NCI-H1694 (cell line): ENCODE results near the gene DMD.

Experiments
- DNase-seq: peaks from one replicate; lab custom pipeline; 2025; lab: John Stamatoyannopoulos, UW

DMD gene

DNA sequence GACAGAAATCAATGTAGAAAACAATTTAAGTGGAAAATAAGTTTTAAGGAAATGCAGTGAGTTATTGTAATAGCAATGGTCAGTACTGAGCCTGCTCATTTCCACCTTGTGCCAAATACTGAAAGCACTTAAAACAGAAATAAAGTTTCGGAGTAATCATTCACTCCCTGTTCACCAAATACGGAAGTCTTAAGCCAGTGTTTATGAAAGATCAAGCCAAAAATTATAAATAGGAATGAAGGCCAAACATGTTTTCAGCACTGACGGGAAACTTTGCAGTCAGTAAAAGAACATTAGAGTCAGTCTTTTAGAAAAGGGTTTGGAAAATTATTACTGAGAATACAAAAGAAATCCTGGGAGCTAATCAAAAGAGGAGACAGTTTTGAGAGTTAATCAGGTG lies 178.6 kb downstream of the DMD start:
- no peak for DNase-seq

DNA sequence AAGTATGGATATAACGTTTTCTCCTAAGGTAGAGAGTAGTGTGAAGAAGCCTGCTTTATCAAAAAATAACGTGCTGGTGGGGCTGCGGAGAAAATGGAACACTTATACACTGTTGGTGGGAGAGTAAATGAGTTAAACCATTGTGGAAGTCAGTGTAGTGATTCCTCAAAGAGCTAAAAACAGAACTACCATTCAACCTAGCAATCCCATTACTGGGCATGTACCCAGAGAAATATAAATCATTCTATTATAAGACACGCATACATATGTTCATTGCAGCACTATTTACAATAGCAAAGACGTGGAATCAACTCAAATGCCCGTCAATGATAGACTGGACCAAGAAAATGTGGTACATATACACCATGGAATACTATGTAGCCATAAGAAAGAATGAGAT lies 196.4 kb downstream of the DMD start:
- no peak for DNase-seq

DNA sequence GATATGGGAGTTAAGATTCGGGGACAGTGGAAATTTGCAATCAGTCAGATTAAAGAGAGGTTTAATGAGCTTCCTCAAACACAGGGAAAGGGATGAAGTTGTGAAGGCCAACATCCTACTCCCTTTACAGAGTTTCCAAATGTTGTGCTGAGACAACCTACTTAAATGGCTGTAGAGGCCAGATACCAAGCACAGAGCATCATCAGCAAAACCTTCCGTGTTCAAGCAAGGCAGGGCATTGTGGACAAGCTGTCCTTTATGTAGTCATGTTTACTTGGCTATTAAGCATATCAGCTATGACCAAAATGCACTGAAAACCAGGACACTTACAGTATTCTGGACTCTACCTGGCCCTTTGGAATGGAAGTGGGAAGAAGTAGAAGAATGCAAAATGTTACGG lies 197.3 kb downstream of the DMD start:
- no peak for DNase-seq

DNA sequence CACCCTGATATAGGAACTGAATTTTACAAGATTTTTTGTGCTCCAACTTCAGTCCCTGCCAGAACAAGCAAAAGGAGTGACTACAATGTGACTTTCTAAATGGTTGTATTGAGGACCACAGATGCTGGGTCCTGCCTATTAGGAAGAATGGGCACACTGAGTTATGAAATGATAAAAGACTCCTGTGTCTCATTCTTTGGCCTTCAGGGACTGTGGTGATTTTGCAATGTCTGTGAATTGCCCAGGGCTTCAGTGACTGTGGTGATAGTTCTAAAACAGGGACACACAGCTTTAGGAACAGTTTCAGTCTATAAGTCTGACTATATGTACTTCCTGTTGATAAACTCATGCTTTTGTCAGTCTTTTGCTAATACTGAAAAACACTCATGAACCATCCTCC lies 210.2 kb downstream of the DMD start:
- no peak for DNase-seq

DNA sequence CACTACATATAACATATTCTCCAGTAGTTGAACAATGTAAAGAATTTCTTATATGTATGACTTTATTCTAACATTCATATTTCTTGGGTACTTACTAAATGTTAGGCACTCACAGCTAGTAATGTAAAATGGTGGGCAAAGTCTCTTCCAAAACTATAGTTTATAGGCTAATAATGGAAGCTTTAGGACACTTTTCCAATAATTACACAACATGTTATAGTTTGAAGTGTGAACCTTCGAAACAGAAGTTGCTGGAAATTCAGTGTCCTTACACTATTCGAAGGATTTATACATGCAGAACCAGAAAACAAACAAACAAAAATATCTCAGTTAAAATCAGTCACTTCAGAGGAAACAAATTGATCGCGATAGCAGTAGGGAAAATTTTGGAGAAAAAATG lies 212.6 kb downstream of the DMD start:
- no peak for DNase-seq

DNA sequence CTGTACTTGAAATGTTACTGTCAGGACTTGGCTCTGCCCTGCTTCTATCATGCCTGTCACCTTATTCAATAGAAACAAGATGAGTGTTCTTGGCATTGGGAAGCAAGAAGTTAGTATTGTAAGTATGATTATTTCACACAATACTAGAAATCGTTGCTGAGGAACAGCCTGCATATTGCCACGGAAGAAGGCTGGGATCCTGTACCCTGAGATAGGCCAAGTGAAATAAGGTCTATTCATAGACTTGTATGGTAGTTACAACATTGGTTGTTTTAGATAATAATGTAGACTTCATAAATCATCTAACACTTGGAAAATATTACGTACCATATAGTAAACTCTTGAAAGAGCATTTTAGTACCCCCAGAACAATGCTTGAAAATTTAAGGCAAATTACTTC lies 215.9 kb downstream of the DMD start:
- no peak for DNase-seq

DNA sequence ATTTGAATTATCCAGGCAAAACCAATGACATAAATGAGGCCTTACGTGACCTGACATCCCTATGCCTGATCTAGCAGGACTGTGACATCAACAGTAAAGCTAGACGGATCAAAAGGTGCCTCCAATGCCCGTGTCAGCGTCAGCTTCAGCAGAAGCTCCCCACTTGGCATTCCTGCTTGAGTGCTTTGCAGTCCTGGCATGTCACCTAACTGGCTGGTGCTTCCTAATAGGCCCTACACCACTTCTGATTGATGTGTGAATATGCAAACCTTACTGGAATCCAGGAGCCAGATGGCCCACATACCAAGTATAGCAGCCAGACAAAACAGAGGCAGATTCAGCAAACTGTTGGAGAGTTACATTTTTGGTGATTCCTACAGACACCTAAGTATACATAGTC lies 224.2 kb downstream of the DMD start:
- DNase-seq: no peak

DNA sequence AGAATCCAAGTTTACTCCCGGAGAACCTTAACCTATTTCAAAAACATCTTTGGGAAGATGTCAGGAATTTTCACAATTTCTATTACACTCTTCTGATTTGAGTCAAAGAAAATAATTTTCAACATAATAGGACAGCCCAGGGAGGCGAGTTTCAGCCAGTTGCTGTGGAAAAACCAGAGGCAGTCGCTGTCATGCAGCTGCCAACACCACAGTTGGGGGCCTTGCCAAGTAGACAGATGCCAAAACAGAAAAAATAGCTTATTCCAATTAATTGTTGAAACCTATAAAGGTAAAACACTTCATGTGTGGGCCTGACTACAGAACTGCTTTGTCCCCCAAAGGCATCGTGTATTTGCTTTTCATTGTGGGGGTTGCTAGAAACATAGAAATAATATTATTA lies 225.8 kb downstream of the DMD start:
- no peak for DNase-seq

DNA sequence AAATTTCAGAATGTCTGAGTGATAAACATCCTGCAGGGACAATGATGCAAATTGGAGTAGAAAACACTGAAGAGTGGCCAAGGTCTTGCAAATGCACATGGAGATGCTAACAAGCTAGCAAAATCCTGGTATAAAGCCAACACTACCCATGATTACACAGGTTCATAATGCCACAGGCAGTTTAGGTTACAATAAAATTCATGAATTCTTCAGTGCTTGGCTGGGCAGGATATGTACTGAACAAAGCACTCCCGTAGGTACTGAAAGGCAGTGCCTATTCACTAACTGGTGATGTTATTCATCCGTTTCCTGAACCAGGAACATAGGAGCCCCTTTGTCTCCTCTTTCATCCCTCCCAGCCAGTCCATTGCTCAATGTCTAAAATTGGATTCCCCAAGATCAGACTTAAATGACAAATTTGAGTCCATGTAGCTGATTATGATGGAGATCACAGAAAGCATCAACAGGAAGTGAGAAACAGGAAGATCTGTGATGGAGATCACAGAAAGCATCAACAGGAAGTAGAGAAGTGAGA lies 244.5 kb downstream of the DMD start:
- no peak for DNase-seq

DNA sequence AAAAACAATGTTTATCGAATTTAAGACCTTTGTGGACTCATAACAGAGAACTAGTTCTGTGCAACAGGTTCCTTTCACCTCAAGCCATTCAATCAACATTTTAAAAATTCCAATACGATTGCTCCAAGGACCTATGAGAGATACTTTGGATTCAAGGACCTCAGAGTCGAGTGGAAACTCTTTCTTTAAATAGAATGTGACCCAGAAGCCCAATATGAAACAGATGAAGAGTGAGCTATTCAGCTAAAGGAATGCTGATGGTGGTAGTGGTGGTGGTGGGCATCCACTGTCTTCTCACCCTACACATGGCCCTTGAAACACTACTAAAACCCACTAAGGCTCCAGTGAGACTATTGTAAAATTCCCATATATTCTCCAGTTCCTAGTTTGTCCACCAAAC lies 257.2 kb downstream of the DMD start:
- DNase-seq: no peak

DNA sequence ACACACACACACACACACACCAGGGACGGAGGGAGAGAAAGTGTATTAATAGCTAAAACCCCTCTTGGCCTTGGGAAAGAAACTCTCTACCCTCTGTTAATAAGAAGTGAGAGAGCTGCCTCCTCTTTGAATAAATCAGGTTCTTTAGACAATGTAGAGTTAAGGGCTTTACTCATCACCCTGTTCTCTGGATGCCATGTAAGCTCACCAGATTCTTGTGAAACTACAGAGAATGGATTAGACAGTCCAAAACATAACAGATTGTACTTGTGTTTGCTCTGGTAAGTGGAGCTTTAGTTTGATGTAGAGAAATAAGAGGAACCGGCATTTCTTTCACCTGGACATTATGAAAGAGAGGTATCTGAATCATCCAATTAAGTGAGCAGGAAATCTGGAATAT lies 263.2 kb downstream of the DMD start:
- DNase-seq: no peak

DNA sequence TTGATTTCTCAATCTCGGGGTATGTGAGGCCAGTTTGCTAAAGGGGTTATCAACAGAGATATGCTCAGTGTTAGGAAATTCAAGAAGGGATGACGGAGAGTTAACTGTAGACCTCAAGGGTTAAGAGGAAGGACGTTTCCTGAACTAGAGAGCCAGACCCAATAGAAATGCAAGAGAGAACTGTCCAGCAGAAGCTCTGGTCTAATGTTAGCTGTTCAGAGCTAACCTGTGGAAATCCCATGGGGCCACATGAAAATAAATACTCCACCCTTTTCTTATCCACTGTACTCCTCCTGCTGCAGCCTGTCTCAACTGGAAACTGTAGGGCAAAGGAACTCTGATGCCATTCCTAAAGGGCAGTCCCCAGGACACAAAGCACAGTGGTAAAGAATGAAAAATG lies 274.3 kb downstream of the DMD start:
- no peak for DNase-seq

DNA sequence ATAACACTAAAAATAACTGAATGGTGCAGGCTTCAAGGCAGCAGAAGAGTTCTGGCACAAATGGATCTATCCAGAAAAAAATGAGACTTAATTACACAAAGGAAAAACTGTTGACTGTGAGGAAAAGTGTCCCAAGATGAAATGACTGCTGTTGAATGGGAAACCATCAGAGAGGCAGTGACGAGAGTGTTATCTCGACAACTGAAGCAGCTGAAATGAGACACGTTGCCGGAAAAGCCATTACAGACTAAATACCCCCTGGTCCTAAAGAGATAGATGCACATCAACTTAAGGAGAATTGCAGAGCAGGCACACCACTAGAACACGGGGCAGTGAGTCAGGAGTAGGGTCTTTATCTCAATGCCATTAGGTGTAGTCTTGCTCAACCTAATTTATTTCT lies 277.8 kb downstream of the DMD start:
- DNase-seq: no peak

DNA sequence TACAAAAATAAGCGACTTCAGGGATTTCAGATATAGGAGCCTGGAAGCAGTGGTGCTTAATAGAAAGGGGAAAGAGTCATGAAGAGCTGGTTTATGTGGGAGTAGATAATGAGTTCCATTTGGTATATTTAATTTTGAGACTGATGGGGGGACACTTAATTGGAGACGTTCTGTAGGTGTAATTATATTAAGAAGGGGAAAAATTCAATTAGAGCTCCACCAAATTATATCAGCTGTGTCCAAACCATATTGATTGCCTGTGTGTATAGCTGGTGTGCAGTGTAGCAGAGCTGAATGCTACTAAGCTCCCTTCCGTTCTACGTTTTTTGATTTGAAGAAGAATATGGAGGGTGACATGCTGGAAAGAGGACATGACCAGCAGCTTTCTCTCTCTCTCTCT lies 282.3 kb downstream of the DMD start:
- DNase-seq: no peak

DNA sequence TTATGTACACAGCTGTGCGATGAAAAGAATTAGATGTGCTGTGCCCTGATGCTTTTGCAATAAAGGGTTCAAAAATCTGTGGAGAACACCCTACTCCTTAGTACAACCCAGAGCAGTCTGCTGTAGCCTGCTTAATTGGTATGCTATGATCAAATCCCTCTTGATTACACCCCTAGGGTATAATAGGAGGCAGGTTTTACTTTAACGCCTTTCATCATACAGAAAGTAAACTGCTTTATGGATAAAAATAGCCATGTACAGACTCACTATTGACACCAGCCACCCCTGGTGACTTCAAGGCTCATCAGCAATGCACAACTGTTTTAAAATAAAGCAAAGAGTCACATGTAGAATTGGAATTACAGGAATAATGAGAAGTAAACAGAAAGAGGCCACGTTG lies 315.3 kb downstream of the DMD start:
- no peak for DNase-seq

DNA sequence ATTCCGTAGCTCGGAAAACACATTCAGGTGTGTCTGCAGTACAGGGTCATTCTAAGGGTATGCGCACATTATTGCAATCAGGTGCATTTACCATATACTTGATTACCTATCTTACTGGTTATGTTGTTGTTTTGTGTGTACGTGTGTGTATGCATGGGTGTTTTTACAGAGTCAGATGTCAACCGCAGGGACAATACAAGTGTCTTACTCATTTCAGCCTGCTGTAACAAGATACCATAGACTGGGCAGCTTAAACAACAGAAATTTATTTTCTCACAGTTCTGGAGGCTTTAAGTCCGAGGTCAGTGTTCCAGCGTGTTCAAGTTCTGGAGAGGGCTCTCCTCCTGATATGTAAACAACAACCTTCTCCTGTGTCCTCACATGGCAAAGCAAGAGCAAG lies 316.7 kb downstream of the DMD start:
- no peak for DNase-seq

DNA sequence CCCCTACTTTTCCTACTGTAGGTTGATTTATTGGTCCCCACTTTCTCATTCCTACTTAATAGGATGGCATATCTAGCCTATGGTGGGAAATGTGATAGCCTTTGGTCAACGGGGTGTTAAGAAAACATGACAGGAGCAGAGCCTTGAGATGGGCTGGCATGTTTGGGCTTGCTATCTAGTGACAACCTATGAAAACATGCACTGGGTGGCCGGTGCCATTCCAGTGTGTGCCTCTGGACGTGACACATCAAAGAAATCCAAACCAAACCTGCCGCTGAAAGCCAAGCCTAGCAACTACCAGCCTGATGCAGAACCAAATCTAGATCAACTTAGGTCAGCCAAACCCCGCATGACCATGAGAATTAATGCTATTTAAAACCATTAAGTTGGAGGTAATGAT lies 317.6 kb downstream of the DMD start:
- DNase-seq: no peak

DNA sequence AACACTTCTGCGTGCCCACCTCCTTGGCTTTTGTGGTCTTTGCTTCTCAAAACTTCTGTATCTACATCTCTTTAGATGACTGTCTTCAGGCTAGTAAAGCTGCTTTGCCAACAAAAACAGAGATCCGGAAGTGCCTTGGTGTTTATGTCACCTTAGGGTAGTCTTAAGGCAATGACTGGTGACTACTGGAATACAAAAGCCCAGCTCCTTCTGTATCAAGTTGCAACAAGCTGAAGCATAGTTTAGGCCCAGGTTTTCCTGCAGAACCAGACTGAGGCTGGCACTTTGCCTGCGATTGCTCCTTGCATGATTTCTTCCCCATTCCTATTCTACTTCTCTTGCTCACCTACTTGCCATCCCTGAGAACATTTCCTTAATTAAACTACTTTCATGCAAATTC lies 333.8 kb downstream of the DMD start:
- no peak for DNase-seq

DNA sequence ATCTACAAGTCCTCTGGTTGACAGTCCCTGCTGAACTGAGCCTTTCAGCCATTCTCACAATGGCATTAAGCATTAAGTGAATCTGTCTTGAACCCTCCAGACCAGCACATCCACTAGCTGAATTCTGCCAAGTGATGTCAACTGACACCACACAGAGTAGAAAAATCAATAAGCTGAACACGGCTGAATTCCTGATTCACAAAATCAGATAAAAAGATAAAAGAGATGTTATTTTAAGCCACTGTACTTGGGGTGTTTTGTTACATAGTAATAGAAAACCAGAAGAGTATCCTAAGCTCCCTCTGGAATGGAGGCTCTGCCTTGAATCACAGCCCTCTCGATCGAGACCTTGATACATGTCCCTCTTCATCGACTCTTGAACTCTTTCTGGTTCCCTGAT lies 336.5 kb downstream of the DMD start:
- DNase-seq: no peak

DNA sequence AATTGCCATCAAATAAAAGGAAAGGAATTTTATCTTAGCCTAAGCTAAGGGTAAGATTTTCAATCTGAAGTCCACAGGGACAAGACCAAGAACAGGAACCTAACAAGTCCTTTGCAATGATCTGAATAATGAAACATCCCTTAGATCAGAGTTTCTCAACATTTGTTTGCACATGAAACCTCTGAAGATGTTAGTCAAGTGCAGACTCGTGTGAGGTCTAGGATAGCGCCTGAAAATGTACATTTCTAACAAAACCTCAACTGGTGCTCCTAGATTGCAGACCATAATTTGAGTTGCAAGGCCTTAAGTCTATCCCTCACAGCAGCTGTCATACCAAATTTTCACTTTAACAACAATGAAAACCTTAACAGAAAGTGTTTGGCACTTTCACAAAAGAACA lies 337.6 kb downstream of the DMD start:
- DNase-seq: no peak

DNA sequence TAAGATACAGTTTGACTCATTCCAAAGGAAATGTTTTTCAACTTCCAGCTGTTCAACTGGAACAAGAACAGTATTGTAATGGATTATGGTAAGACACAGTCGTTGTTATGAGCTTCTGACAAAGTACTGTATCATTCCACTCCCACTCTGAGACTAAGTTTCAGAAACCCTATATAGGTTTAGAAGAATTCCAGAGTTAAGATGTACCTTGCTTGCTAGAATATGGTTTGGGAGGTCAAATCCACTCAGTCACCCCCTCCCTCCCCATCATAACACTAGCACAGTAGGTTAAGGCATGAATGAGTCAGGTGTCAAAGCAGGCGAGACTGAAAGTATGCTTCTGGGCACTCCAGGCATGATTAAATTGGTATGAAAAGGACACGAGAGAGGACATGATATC lies 339.7 kb downstream of the DMD start:
- DNase-seq: no peak

DNA sequence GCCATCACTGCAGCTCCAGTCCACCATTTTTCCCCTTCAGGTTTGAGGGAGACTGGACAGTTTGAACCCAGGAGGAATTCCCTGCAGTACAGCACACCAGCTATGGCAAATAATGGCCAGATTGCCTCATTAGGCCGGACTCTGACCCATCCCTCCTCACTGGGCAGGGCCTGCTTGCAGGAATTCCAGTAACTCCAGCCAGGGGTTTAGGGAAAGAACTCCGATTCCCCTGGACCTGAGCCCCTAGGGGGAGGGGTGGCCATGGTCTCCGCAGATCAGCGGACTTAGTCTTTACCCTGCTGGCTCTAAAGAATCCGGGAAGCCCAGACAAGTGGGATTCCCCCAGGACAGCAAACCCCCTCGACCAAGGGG lies 342.8 kb downstream of the DMD start:
- no peak for DNase-seq

DNA sequence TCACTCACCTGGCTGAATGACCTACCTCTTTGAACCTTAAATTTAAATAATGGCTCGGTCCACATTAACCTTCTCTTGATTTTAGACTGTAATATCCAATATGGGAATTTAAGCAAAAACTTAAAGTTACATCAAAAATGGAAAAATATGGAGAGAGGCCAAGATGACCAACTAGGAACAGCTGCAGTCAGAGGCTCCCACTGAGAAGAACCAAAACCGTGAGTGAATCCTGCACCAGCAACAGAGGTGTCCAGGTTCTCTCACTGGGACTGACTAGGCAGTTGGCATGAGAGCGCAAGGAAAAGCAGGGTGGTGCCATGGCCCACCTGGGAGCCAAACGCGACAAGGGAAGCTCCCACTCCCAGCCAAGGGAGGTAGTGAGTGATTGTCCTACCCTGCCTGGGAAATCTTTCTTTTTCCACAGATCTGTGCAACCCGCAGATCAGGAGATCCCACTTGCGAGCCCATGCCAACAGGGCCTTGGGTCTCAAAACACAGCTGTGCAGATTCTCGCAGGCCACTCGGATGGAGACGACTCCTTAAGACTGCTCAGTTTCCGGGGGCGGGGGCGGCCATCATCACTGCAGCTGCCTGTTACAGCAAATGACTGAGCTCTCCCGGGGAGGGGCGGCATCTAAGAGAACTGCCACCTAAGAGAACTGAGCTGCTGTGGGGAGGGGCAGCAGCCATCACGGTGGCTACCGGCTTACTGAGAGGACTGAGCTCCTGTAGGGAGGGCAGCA lies 343.4 kb downstream of the DMD start:
- DNase-seq: no peak

DNA sequence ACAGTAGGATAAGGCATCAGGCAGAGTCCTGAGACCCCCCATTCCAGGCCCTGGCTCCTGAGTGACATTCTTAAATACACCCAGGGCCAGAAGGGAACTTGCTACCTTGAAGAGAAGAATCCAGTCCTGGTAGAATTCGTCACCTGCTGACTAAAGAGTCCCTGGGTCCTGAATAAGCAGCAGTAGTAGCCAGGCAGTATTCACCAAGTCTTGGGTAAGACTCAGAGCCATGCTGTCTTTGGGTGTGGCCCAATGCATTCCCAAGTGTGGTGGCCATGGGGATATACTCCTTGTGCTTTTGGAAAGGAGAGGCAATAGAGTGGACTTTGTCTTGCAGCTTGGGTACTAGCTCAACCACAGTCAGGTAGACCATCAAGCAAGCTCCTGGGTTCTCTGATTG lies 359.1 kb downstream of the DMD start:
- DNase-seq: no peak

DNA sequence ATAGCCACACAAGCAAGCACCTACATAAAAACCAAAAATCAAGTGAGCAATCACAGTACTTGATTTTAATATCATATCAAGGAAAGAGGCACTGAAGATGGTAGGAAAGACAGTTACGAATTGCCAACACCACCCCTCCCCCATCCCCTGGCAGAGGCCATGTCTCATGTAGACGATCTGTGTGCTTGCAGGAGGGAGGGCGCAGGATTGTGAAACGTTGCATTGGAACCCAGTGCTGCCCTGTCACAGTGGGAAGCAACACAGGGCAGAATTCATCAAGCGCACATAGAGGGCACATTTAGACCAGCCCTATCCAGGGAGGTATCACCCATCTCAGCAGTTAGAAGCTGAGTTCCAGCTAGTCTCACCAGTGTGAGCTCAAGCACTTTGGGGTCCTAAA lies 359.8 kb downstream of the DMD start:
- DNase-seq: no peak
